ENCODE measurements around the gene NCKAP5. TPM values are rescaled to one million over a fixed set of nuclear protein-coding genes. Genes with fewer than 3 reads are reported as not detected.

Gene NCKAP5
- total and polyA plus RNA-seq, 7 experiments from 2014 or later = 0.12 TPM; not detected in 6

- Mint-ChIP-seq H3K4me1 (no peaks in the 10 kb centered on the region), H3K27ac (no peak overlapping the region), H3K27me3 (peaks cover 0 to 15% (median 0%) of the 10 kb centered on the region in 5 donors), H3K4me3 (no peak overlapping the region), H3K36me3 (no peaks in the 10 kb centered on the region), H3K9me3 (peaks cover 0 to 11% (median 5%) of the 10 kb centered on the region in 11 donors)
- no peaks in the 10 kb centered on the region for H3K27me3 ChIP-seq (ENCODE audit: control insufficient read depth in 2 of 2, insufficient read depth in 2 of 2, low read length in 2 of 2)
- intact Hi-C loops (cut with micrococcal nuclease) = no loop called here
- no peaks in the 10 kb centered on the region for H3K4me1 ChIP-seq (ENCODE audit: control insufficient read depth in 2 of 2, insufficient read depth in 2 of 2, low read length in 2 of 2)
- ChIA-PET CTCF (no interaction called here), POLR2A (no interaction called here)
- H3K36me3 ChIP-seq (ENCODE audit: control insufficient read depth in 2 of 3, insufficient read depth in 3 of 3, low read length in 3 of 3) = no peaks in the 10 kb centered on the region
- DNase-seq (no peak), ATAC-seq (no peak)
- no peak overlapping the region for H3K27ac ChIP-seq (ENCODE audit: low read depth, low read length)
- no peak overlapping the region for H3K4me3 ChIP-seq (ENCODE audit: low read length)
- H3K9me3 ChIP-seq (ENCODE audit: control insufficient read depth in 2 of 3, low read length in 3 of 3) = no peaks in the 10 kb centered on the region
These were observed 121.0 kb downstream of the NCKAP5 start for GRCh38 chr2:133447303-133447702.

GRCh38 chr2:133444465-133444864, 123.8 kb downstream of the NCKAP5 start:
- H3K27me3 ChIP-seq (ENCODE audit: control insufficient read depth in 2 of 2, insufficient read depth in 2 of 2, low read length in 2 of 2) = no peaks in the 10 kb centered on the region
- no peaks in the 10 kb centered on the region for H3K36me3 Mint-ChIP-seq
- no peak overlapping the region for H3K27ac Mint-ChIP-seq
- ATAC-seq (no peak), DNase-seq (no peak)
- H3K9me3 ChIP-seq (ENCODE audit: control insufficient read depth in 2 of 3, low read length in 3 of 3) = no peaks in the 10 kb centered on the region
- POLR2A ChIA-PET = no interaction called here
- CTCF ChIA-PET = no interaction called here
- peaks cover 0 to 11% (median 5%) of the 10 kb centered on the region in 11 donors for H3K9me3 Mint-ChIP-seq
- no peak overlapping the region for H3K4me3 ChIP-seq (ENCODE audit: low read length)
- no peak overlapping the region for H3K4me3 Mint-ChIP-seq
- H3K4me1 ChIP-seq (ENCODE audit: control insufficient read depth in 2 of 2, insufficient read depth in 2 of 2, low read length in 2 of 2) = no peaks in the 10 kb centered on the region
- H3K36me3 ChIP-seq (ENCODE audit: control insufficient read depth in 2 of 3, insufficient read depth in 3 of 3, low read length in 3 of 3) = no peaks in the 10 kb centered on the region
- peaks cover 0 to 9% (median 0%) of the 10 kb centered on the region in 5 donors for H3K27me3 Mint-ChIP-seq
- H3K4me1 Mint-ChIP-seq = no peaks in the 10 kb centered on the region
- no peak overlapping the region for H3K27ac ChIP-seq (ENCODE audit: low read depth, low read length)
- intact Hi-C loops (cut with micrococcal nuclease) = no loop called here

- H3K27me3 ChIP-seq (ENCODE audit: control insufficient read depth in 2 of 2, insufficient read depth in 2 of 2, low read length in 2 of 2) = no peaks in the 10 kb centered on the region
- ChIA-PET CTCF (no interaction called here), POLR2A (no interaction called here)
- peaks cover 0 to 4% (median 0%) of the 10 kb centered on the region in 5 donors for H3K27me3 Mint-ChIP-seq
- no peaks in the 10 kb centered on the region for H3K9me3 ChIP-seq (ENCODE audit: control insufficient read depth in 2 of 3, low read length in 3 of 3)
- H3K4me3 ChIP-seq (ENCODE audit: low read length) = no peak overlapping the region
- ATAC-seq = no peak
- H3K4me1 ChIP-seq (ENCODE audit: control insufficient read depth in 2 of 2, insufficient read depth in 2 of 2, low read length in 2 of 2) = no peaks in the 10 kb centered on the region
- DNase-seq = no peak
- no peak overlapping the region for H3K27ac ChIP-seq (ENCODE audit: low read depth, low read length)
- no peaks in the 10 kb centered on the region for H3K36me3 ChIP-seq (ENCODE audit: control insufficient read depth in 2 of 3, insufficient read depth in 3 of 3, low read length in 3 of 3)
- no peaks in the 10 kb centered on the region for H3K36me3 Mint-ChIP-seq
- no peak overlapping the region for H3K27ac Mint-ChIP-seq
- no peak overlapping the region for H3K4me3 Mint-ChIP-seq
- H3K4me1 Mint-ChIP-seq = no peaks in the 10 kb centered on the region
- intact Hi-C loops (cut with micrococcal nuclease) = no loop called here
- H3K9me3 Mint-ChIP-seq = peaks cover 0 to 11% (median 3%) of the 10 kb centered on the region in 11 donors
These were observed 125.9 kb downstream of the NCKAP5 start for GRCh38 chr2:133442393-133442792.

- ChIA-PET CTCF (no interaction called here), POLR2A (no interaction called here)
- no peaks in the 10 kb centered on the region for H3K27me3 ChIP-seq (ENCODE audit: control insufficient read depth in 2 of 2, insufficient read depth in 2 of 2, low read length in 2 of 2)
- no peak overlapping the region for H3K4me3 Mint-ChIP-seq
- H3K27me3 Mint-ChIP-seq = peaks cover 0 to under 1% (median 0%) of the 10 kb centered on the region in 5 donors
- intact Hi-C loops (cut with micrococcal nuclease) = no loop called here
- H3K36me3 Mint-ChIP-seq = no peaks in the 10 kb centered on the region
- peaks cover 0 to 10% (median 3%) of the 10 kb centered on the region in 11 donors for H3K9me3 Mint-ChIP-seq
- H3K4me1 Mint-ChIP-seq = no peaks in the 10 kb centered on the region
- no peaks in the 10 kb centered on the region for H3K9me3 ChIP-seq (ENCODE audit: control insufficient read depth in 2 of 3, low read length in 3 of 3)
- H3K4me3 ChIP-seq (ENCODE audit: low read length) = no peak overlapping the region
- no peak overlapping the region for H3K27ac Mint-ChIP-seq
- no peak overlapping the region for H3K27ac ChIP-seq (ENCODE audit: low read depth, low read length)
- no peak for DNase-seq
- no peaks in the 10 kb centered on the region for H3K4me1 ChIP-seq (ENCODE audit: control insufficient read depth in 2 of 2, insufficient read depth in 2 of 2, low read length in 2 of 2)
- H3K36me3 ChIP-seq (ENCODE audit: control insufficient read depth in 2 of 3, insufficient read depth in 3 of 3, low read length in 3 of 3) = no peaks in the 10 kb centered on the region
- ATAC-seq = no peak
These were observed 128.7 kb downstream of the NCKAP5 start for GRCh38 chr2:133439565-133439920.

DNA sequence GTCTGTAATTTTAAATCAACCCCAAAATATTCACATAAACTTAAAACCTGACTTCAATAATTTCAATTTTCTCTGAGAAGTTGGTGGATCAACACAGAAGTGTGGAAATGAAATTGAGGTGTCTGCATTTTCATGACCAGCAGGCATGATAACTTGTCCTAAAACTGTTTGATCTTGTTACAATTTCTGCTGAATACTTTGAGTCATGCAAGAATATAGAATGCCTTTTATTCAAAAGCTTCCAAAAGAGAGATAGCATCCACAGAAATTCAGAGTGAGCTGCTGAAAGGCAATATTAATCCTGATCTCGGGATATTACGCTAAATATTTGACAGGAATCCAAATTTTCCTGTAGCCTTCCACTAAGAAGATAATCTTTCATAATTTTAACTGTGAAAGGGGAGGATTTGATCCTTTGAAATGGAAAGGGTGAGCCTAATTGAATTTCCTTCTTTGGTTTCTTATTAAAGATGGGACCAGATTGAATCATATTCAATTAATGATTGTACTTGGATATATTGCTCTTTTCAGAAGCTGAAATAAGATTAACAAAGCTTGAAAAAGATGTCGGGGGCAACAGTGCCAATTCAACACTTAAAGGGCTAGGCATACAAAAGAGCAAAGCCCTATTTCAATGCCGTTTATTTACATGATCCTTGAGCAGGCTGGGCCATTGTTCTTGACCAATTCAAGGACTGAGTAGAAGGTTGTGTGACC, 129.3 kb downstream of the NCKAP5 start:
- Histone ChIP-seq H3K4me1 (ENCODE audit: control insufficient read depth in 2 of 2, insufficient read depth in 2 of 2, low read length in 2 of 2) (no peaks in the 10 kb centered on the region), H3K36me3 (ENCODE audit: control insufficient read depth in 2 of 3, insufficient read depth in 3 of 3, low read length in 3 of 3) (no peaks in the 10 kb centered on the region), H3K4me3 (ENCODE audit: low read length) (no peak overlapping the region), H3K9me3 (ENCODE audit: control insufficient read depth in 2 of 3, low read length in 3 of 3) (no peaks in the 10 kb centered on the region), H3K27ac (ENCODE audit: low read depth, low read length) (no peak overlapping the region), H3K27me3 (ENCODE audit: control insufficient read depth in 2 of 2, insufficient read depth in 2 of 2, low read length in 2 of 2) (no peaks in the 10 kb centered on the region)
- H3K9me3 Mint-ChIP-seq = peaks cover 0 to 10% (median 3%) of the 10 kb centered on the region in 11 donors
- H3K27me3 Mint-ChIP-seq = no peaks in the 10 kb centered on the region
- no peak overlapping the region for H3K4me3 Mint-ChIP-seq
- DNase-seq (no peak), ATAC-seq (no peak)
- CTCF ChIA-PET = no interaction called here
- H3K4me1 Mint-ChIP-seq = no peaks in the 10 kb centered on the region
- no peak overlapping the region for H3K27ac Mint-ChIP-seq
- intact Hi-C loops (cut with micrococcal nuclease) = no loop called here
- POLR2A ChIA-PET = no interaction called here
- no peaks in the 10 kb centered on the region for H3K36me3 Mint-ChIP-seq

DNA sequence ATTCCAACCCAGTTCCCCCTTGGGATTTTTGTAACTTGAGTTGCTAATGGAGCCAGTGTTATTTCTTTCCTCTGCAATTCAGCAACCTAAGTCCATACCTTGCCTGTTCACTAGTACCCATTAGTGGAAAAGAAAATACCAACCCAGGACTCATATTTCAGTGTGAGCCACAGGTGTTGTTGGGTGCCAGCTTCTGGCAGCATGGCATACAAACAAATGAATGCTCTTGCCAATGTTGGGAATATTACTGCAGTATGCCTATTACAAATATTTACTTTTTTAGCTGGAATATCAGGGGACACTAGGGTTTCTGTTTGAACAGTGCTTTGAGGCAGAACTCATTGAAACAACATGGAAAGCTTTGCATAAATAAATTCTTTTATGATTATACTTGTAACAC, 130.2 kb downstream of the NCKAP5 start:
- DNase-seq (no peak), ATAC-seq (no peak)
- CTCF ChIA-PET = no interaction called here
- Mint-ChIP-seq H3K27me3 (no peaks in the 10 kb centered on the region), H3K27ac (no peak overlapping the region), H3K36me3 (no peaks in the 10 kb centered on the region), H3K9me3 (peaks cover 0 to 10% (median 0%) of the 10 kb centered on the region in 11 donors), H3K4me3 (no peak overlapping the region), H3K4me1 (no peaks in the 10 kb centered on the region)
- intact Hi-C loops (cut with micrococcal nuclease) = no loop called here
- Histone ChIP-seq H3K27me3 (ENCODE audit: control insufficient read depth in 2 of 2, insufficient read depth in 2 of 2, low read length in 2 of 2) (no peaks in the 10 kb centered on the region), H3K9me3 (ENCODE audit: control insufficient read depth in 2 of 3, low read length in 3 of 3) (no peaks in the 10 kb centered on the region), H3K27ac (ENCODE audit: low read depth, low read length) (no peak overlapping the region), H3K36me3 (ENCODE audit: control insufficient read depth in 2 of 3, insufficient read depth in 3 of 3, low read length in 3 of 3) (no peaks in the 10 kb centered on the region), H3K4me1 (ENCODE audit: control insufficient read depth in 2 of 2, insufficient read depth in 2 of 2, low read length in 2 of 2) (no peaks in the 10 kb centered on the region), H3K4me3 (ENCODE audit: low read length) (no peak overlapping the region)
- POLR2A ChIA-PET = no interaction called here

DNA sequence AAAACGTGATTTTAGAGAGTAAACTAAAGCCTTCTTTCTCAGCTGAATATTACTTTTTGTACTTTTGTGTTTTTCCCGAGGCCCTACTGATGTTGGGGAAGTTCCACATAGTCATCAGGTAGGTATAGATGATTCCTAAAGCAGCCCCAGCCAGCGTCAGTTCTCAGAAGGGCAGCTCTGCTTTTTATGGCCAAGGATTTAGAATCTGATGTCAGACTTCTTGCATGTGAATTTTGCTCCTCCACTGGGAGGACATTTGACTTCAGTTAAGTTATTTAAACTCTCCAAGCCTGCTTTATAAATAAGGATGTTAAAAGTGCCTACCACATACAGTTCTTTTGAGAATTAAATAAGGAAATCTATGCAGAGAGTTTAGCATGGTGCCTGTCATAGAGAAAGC, 130.8 kb downstream of the NCKAP5 start:
- intact Hi-C loops (cut with micrococcal nuclease) = no loop called here
- Histone ChIP-seq H3K9me3 (ENCODE audit: control insufficient read depth in 2 of 3, low read length in 3 of 3) (no peaks in the 10 kb centered on the region), H3K27me3 (ENCODE audit: control insufficient read depth in 2 of 2, insufficient read depth in 2 of 2, low read length in 2 of 2) (no peaks in the 10 kb centered on the region), H3K4me3 (ENCODE audit: low read length) (no peak overlapping the region), H3K36me3 (ENCODE audit: control insufficient read depth in 2 of 3, insufficient read depth in 3 of 3, low read length in 3 of 3) (no peaks in the 10 kb centered on the region), H3K4me1 (ENCODE audit: control insufficient read depth in 2 of 2, insufficient read depth in 2 of 2, low read length in 2 of 2) (no peaks in the 10 kb centered on the region), H3K27ac (ENCODE audit: low read depth, low read length) (no peak overlapping the region)
- Mint-ChIP-seq H3K9me3 (peaks cover 0 to 10% (median 0%) of the 10 kb centered on the region in 11 donors), H3K27me3 (no peaks in the 10 kb centered on the region), H3K4me3 (no peak overlapping the region), H3K4me1 (no peaks in the 10 kb centered on the region), H3K27ac (no peak overlapping the region), H3K36me3 (no peaks in the 10 kb centered on the region)
- DNase-seq (no peak), ATAC-seq (no peak)
- POLR2A ChIA-PET = no interaction called here
- CTCF ChIA-PET = no interaction called here

Data from naive thymus-derived CD4-positive, alpha-beta T cell (primary cell).